ENCODE measurements around the gene TMEM50B.

- no peak for TF ChIP-seq EZH2phosphoT487 (IDR thresholded peaks at IDR 0.05; ENCODE audit: low read depth, severe bottlenecking, unreplicated experiment)
- no peak for TF ChIP-seq CTCF (IDR thresholded peaks at IDR 0.05; ENCODE audit: poor library complexity)
These were observed 12.8 kb upstream of the TMEM50B start for GRCh38 chr21:33492571-33492970.

All from hepatocyte (in vitro differentiated cells).